GM19455 (cell line): ENCODE measurements around the gene NUDC.

Experiments used
- ATAC-seq: cut with Tn5 transposase; IDR thresholded peaks from one replicate; pipeline ENCODE4 v1.9.1; 2021; ENCODE audit not compliant: unreplicated experiment

The NUDC gene

GRCh38 chr1:26950602-26951001 is 29.1 kb downstream of the NUDC start:
- ATAC-seq, result no peak

- ATAC-seq, result no peak
Measured at GRCh38 chr1:26951216-26951615, 29.7 kb downstream of the NUDC start.

- no peak for ATAC-seq
Measured at GRCh38 chr1:26951821-26952497, 30.4 kb downstream of the NUDC start.

- ATAC-seq, result no peak
Measured at GRCh38 chr1:26953374-26953773, 31.8 kb downstream of the NUDC start.

GRCh38 chr1:26956321-26956720 is 34.8 kb downstream of the NUDC start:
- no peak for ATAC-seq

- ATAC-seq, result no peak
Measured at GRCh38 chr1:26957306-26957705, 35.8 kb downstream of the NUDC start.

GRCh38 chr1:26959270-26959669 is 37.7 kb downstream of the NUDC start:
- no peak for ATAC-seq

GRCh38 chr1:26959722-26960624 is 38.4 kb downstream of the NUDC start, which contains the start of gene KDF1:
TSS of gene KDF1 (minus strand) at chr1:26960468. CDS start at chr1:26952380, 8,088 bp downstream.
- ATAC-seq, result no peak

- no peak for ATAC-seq
Measured at GRCh38 chr1:26960625-26960966, 39.1 kb downstream of the NUDC start.

GRCh38 chr1:26961826-26962225 is 40.3 kb downstream of the NUDC start:
- ATAC-seq, result no peak

- no peak for ATAC-seq
Measured at GRCh38 chr1:26965213-26965612, 43.7 kb downstream of the NUDC start.

GRCh38 chr1:26965628-26966027 is 44.1 kb downstream of the NUDC start:
- no peak for ATAC-seq

- ATAC-seq, result no peak
Measured at GRCh38 chr1:26970810-26971209, 49.3 kb downstream of the NUDC start.

GRCh38 chr1:26971590-26971989 is 50.0 kb downstream of the NUDC start:
- no peak for ATAC-seq

GRCh38 chr1:26972390-26972789 is 50.8 kb downstream of the NUDC start:
- ATAC-seq, result no peak

- ATAC-seq, result no peak
Measured at GRCh38 chr1:26972821-26973220, 51.3 kb downstream of the NUDC start.

- ATAC-seq, result no peak
Measured at GRCh38 chr1:26976621-26977510, 55.3 kb downstream of the NUDC start.

- no peak for ATAC-seq
Measured at GRCh38 chr1:26978901-26979300, 57.4 kb downstream of the NUDC start.

GRCh38 chr1:26981146-26981846 is 59.8 kb downstream of the NUDC start:
- no peak for ATAC-seq

GRCh38 chr1:26983863-26984262 is 62.3 kb downstream of the NUDC start:
- no peak for ATAC-seq

- no peak for ATAC-seq
Measured at GRCh38 chr1:26984291-26984690, 62.7 kb downstream of the NUDC start.
